ENCODE data around the gene PAPSS2.
"Not testable (repeated sequence)": the region's sequence is repeated elsewhere in the genome, so short reads cannot be mapped to it uniquely, and the experiment has no call there.

Gene PAPSS2

GRCh38 chr10:87746911-87747310 lies 87.2 kb downstream of the PAPSS2 start:
- H3K27ac ChIP-seq (ENCODE audit: low read length), result no peak overlapping the region

DNA sequence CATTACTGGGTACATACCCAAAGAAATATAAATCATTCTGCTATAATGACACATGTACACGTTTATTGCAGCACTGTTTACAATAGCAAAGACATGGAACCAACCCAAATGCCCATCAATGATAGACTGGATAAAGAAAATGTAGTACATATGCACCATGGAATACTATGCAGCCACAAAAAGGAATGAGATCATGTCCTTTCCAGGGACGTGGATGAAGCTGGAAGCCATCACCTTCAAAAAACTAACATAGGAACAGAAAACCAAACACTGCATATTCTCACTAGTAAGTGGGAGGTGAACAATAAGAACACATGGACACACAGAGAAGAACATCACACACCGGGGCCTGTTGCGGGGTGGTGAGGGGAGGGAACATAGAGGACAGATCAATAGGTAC lies 88.6 kb downstream of the PAPSS2 start:
- WGBS (ENCODE audit: insufficient coverage, insufficient read length), result no CpG with 5 or more reads among the region's 4 CpGs
- H3K36me3 ChIP-seq (ENCODE audit: control insufficient read depth, insufficient read depth, low read length); H3K27me3 ChIP-seq (ENCODE audit: control insufficient read depth, insufficient read depth, low read length); DNase-seq (ENCODE audit: low read depth, low spot score); H3K4me3 ChIP-seq (ENCODE audit: low read length); H3K27ac ChIP-seq (ENCODE audit: low read length); H3K9me3 ChIP-seq (ENCODE audit: control insufficient read depth, insufficient read depth, low read length); H3K4me1 ChIP-seq (ENCODE audit: control insufficient read depth, insufficient read depth, low read length): not testable (repeated sequence)

More at GRCh38 chr10:87746911-87747310, 87.2 kb downstream of the PAPSS2 start:
- Histone ChIP-seq H3K4me3 (ENCODE audit: low read length) (no peak overlapping the region), H3K36me3 (ENCODE audit: control insufficient read depth, insufficient read depth, low read length) (peaks cover 3% of the 10 kb centered on the region), H3K27me3 (ENCODE audit: control insufficient read depth, insufficient read depth, low read length) (no peaks in the 10 kb centered on the region), H3K4me1 (ENCODE audit: control insufficient read depth, insufficient read depth, low read length) (no peaks in the 10 kb centered on the region), H3K9me3 (ENCODE audit: control insufficient read depth, insufficient read depth, low read length) (no peaks in the 10 kb centered on the region)
- DNase-seq (ENCODE audit: low read depth, low spot score), result no peak
- WGBS (ENCODE audit: insufficient coverage, insufficient read length), result no CpG with 5 or more reads among the region's 4 CpGs

DNA sequence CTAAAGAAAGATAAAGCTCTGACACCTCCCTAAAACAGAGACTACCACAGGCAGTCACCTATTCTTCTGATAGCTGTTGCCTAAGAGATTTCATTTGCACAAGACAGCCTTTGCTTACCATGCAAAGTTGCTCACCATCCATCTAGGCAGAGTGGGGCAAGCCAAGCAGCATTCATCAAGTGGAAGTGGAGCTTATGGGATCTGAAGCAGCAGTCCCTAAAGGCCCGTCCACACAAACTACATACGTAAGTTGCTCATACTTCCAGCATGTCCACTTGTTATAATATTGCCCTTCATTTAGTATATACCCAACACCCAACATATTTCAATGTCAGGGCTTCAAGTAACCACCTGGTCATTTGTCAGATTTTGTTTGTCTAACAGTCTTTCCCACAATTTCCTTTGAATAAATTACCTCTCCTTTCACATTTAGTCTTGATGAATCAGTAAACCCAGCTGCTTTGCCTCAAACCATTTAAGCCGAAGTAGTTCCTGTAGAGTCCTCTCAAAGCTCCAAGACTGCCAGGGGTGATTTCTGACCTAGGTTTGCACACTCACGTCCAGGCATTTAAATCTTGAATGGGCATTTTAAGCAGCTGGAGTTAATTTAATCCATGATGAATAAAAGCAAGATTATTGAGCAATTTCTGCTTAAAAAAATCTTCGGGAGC lies 90.5 kb downstream of the PAPSS2 start:
- Histone ChIP-seq H3K4me1 (ENCODE audit: control insufficient read depth, insufficient read depth, low read length) (no peaks in the 10 kb centered on the region), H3K9me3 (ENCODE audit: control insufficient read depth, insufficient read depth, low read length) (no peaks in the 10 kb centered on the region), H3K27ac (ENCODE audit: low read length) (no peak overlapping the region), H3K4me3 (ENCODE audit: low read length) (no peak overlapping the region), H3K36me3 (ENCODE audit: control insufficient read depth, insufficient read depth, low read length) (no peaks in the 10 kb centered on the region; the same call in 1 of the 2 replicates), H3K27me3 (ENCODE audit: control insufficient read depth, insufficient read depth, low read length) (no peaks in the 10 kb centered on the region)
- DNase-seq (ENCODE audit: low read depth, low spot score), result no peak
- no CpG with 5 or more reads among the region's 5 CpGs for WGBS (ENCODE audit: insufficient coverage, insufficient read length)

- no peaks in the 10 kb centered on the region for H3K4me1 ChIP-seq (ENCODE audit: control insufficient read depth, insufficient read depth, low read length)
- H3K27ac ChIP-seq (ENCODE audit: low read length), result no peak overlapping the region
- no peaks in the 10 kb centered on the region; the same call in 1 of the 2 replicates for H3K36me3 ChIP-seq (ENCODE audit: control insufficient read depth, insufficient read depth, low read length)
- no peaks in the 10 kb centered on the region for H3K27me3 ChIP-seq (ENCODE audit: control insufficient read depth, insufficient read depth, low read length)
- DNase-seq (ENCODE audit: low read depth, low spot score), result no peak
- no peak overlapping the region for H3K4me3 ChIP-seq (ENCODE audit: low read length)
- no peaks in the 10 kb centered on the region for H3K9me3 ChIP-seq (ENCODE audit: control insufficient read depth, insufficient read depth, low read length)
These were observed 91.1 kb downstream of the PAPSS2 start for GRCh38 chr10:87750817-87751216.

GRCh38 chr10:87751274-87751673 lies 91.6 kb downstream of the PAPSS2 start:
- WGBS (ENCODE audit: insufficient coverage, insufficient read length), result no CpG with 5 or more reads among the region's 2 CpGs
- Histone ChIP-seq H3K27me3 (ENCODE audit: control insufficient read depth, insufficient read depth, low read length) (no peaks in the 10 kb centered on the region), H3K27ac (ENCODE audit: low read length) (no peak overlapping the region), H3K4me3 (ENCODE audit: low read length) (no peak overlapping the region), H3K4me1 (ENCODE audit: control insufficient read depth, insufficient read depth, low read length) (no peaks in the 10 kb centered on the region), H3K9me3 (ENCODE audit: control insufficient read depth, insufficient read depth, low read length) (no peaks in the 10 kb centered on the region), H3K36me3 (ENCODE audit: control insufficient read depth, insufficient read depth, low read length) (no peaks in the 10 kb centered on the region; the same call in 1 of the 2 replicates)
- no peak for DNase-seq (ENCODE audit: low read depth, low spot score)

DNA sequence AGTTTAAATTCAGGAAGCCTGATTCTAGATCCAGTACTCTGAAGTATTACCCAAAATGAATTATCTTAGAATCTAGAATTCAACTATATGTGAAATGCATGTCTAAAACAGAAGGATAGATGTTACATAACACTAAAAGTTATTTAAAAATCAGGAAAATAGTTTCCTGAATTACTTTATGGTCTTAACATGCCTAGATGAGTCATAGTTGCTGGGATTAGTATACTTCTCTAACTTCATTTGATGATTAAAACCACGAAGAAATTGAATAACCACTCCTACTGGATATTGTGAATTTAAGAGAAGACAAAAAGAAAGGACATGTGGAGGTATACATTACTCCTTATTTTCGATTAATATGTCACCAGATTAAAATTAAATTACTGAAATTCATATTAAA lies 92.9 kb downstream of the PAPSS2 start:
- DNase-seq (ENCODE audit: low read depth, low spot score), result no peak
- no CpG with 5 or more reads among the region's 2 CpGs for WGBS (ENCODE audit: insufficient coverage, insufficient read length)

GRCh38 chr10:87753995-87754866 lies 94.6 kb downstream of the PAPSS2 start:
- Histone ChIP-seq H3K36me3 (ENCODE audit: control insufficient read depth, insufficient read depth, low read length) (no peaks in the 10 kb centered on the region; the same call in 1 of the 2 replicates), H3K4me1 (ENCODE audit: control insufficient read depth, insufficient read depth, low read length) (no peaks in the 10 kb centered on the region), H3K27me3 (ENCODE audit: control insufficient read depth, insufficient read depth, low read length) (no peaks in the 10 kb centered on the region), H3K4me3 (ENCODE audit: low read length) (no peak overlapping the region), H3K9me3 (ENCODE audit: control insufficient read depth, insufficient read depth, low read length) (no peaks in the 10 kb centered on the region), H3K27ac (ENCODE audit: low read length) (no peak overlapping the region)
- no peak for DNase-seq (ENCODE audit: low read depth, low spot score)
- WGBS (ENCODE audit: insufficient coverage, insufficient read length), result 100% methylated on average over 1 of the region's 8 CpGs

More for the DNA sequence above, 92.9 kb downstream of the PAPSS2 start:
- no peaks in the 10 kb centered on the region; the same call in 1 of the 2 replicates for H3K36me3 ChIP-seq (ENCODE audit: control insufficient read depth, insufficient read depth, low read length)
- no peak overlapping the region for H3K4me3 ChIP-seq (ENCODE audit: low read length)
- no peaks in the 10 kb centered on the region for H3K4me1 ChIP-seq (ENCODE audit: control insufficient read depth, insufficient read depth, low read length)
- H3K9me3 ChIP-seq (ENCODE audit: control insufficient read depth, insufficient read depth, low read length), result no peaks in the 10 kb centered on the region
- H3K27me3 ChIP-seq (ENCODE audit: control insufficient read depth, insufficient read depth, low read length), result no peaks in the 10 kb centered on the region
- H3K27ac ChIP-seq (ENCODE audit: low read length), result no peak overlapping the region

GRCh38 chr10:87757685-87758084 lies 98.0 kb downstream of the PAPSS2 start:
- Histone ChIP-seq H3K4me1 (ENCODE audit: control insufficient read depth, insufficient read depth, low read length) (no peaks in the 10 kb centered on the region), H3K27ac (ENCODE audit: low read length) (no peak overlapping the region), H3K36me3 (ENCODE audit: control insufficient read depth, insufficient read depth, low read length) (no peaks in the 10 kb centered on the region; the same call in 1 of the 2 replicates), H3K4me3 (ENCODE audit: low read length) (no peak overlapping the region), H3K9me3 (ENCODE audit: control insufficient read depth, insufficient read depth, low read length) (no peaks in the 10 kb centered on the region), H3K27me3 (ENCODE audit: control insufficient read depth, insufficient read depth, low read length) (no peaks in the 10 kb centered on the region)
- no CpG with 5 or more reads among the region's 1 CpG for WGBS (ENCODE audit: insufficient coverage, insufficient read length)
- no peak for DNase-seq (ENCODE audit: low read depth, low spot score)

GRCh38 chr10:87759551-87759950 lies 99.9 kb downstream of the PAPSS2 start:
- Histone ChIP-seq H3K27me3 (ENCODE audit: control insufficient read depth, insufficient read depth, low read length) (no peaks in the 10 kb centered on the region), H3K36me3 (ENCODE audit: control insufficient read depth, insufficient read depth, low read length) (no peaks in the 10 kb centered on the region), H3K27ac (ENCODE audit: low read length) (no peak overlapping the region), H3K4me1 (ENCODE audit: control insufficient read depth, insufficient read depth, low read length) (no peaks in the 10 kb centered on the region), H3K9me3 (ENCODE audit: control insufficient read depth, insufficient read depth, low read length) (no peaks in the 10 kb centered on the region), H3K4me3 (ENCODE audit: low read length) (no peak overlapping the region)
- DNase-seq (ENCODE audit: low read depth, low spot score), result no peak

- H3K4me1 ChIP-seq (ENCODE audit: control insufficient read depth, insufficient read depth, low read length), result no peaks in the 10 kb centered on the region
- H3K9me3 ChIP-seq (ENCODE audit: control insufficient read depth, insufficient read depth, low read length), result no peaks in the 10 kb centered on the region
- H3K36me3 ChIP-seq (ENCODE audit: control insufficient read depth, insufficient read depth, low read length), result no peaks in the 10 kb centered on the region
- WGBS (ENCODE audit: insufficient coverage, insufficient read length), result no CpG with 5 or more reads among the region's 6 CpGs
- no peak for DNase-seq (ENCODE audit: low read depth, low spot score)
- no peaks in the 10 kb centered on the region for H3K27me3 ChIP-seq (ENCODE audit: control insufficient read depth, insufficient read depth, low read length)
- H3K27ac ChIP-seq (ENCODE audit: low read length), result no peak overlapping the region
- no peak overlapping the region for H3K4me3 ChIP-seq (ENCODE audit: low read length)
These were observed 100.7 kb downstream of the PAPSS2 start for GRCh38 chr10:87760195-87760905.

Measured in iPS DF 6.9 (cell line).